ENCODE results near the gene TAOK3.
"Not testable (repeated sequence)": the region's sequence is repeated elsewhere in the genome, so short reads cannot be mapped to it uniquely, and the experiment has no call there.

TAOK3 gene

DNA sequence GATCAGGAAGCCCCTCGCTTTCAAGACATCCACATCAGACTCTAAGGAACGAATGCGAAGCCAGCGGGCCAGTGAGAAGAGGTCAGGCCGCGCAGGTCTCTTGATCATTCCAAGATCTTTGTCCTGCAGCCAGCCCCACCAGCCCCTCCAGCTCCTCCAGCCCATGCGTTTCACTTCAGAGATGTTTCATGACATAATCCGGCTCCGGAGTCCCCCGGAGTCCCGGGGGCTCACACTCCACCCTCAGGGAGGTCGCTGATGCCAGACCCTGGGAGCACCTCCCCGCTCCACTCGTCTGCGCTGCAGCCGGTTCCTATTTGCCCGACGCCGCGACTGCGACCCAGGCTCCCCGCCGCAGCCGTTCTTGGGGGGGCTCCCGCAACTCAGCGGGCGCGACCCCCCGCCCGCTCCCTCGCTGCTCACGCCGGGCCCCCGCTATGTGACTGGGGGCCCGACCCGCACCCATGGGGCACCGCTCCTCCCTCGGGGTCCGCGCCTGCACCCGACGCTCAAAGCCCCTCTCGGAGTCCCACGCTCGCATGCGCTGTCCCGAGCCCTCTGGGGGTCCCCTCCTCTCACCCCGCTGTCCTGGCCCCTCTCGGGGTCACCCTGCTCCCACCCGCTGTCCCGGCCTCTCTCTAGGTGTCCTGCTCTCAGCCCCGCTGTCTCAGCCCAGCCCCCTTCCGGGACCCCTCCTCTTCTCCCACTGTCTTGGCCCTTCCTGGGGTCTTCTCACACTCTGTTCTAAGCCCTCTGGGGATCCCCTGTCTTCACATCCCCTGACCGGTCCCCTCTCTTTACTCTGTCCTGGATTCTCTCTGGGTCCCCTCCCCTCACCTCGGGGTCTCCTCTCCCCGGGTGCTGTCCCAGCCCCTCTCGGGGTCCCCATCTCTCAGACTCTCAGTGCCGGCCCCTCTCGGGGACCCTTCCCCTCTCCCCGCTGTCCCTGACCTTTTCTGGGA lies 1.1 kb downstream of the TAOK3 start:
- no peak for DNase-seq

GRCh38 chr12:118370601-118371000 lies 2.1 kb downstream of the TAOK3 start:
- DNase-seq: no peak

DNA sequence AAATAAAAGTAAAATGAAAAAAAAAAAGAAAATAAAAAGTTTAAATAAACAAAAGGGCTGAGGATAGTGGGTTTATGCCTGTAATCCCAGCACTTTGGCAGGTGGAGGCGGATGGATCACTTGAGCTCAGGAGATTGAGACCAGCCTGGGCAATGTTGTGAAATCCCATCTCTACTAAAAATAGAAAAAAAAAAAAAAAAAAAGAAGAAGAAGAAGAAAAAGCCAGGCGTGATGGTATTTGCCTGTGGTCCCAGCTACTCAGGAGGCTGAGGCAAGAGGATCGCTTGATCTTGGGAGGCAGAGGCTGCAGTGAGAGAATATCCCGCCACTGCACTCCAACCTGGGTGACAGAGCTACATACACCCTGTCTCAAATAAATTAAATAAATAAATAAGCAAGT lies 3.9 kb downstream of the TAOK3 start:
- DNase-seq: no peak

DNA sequence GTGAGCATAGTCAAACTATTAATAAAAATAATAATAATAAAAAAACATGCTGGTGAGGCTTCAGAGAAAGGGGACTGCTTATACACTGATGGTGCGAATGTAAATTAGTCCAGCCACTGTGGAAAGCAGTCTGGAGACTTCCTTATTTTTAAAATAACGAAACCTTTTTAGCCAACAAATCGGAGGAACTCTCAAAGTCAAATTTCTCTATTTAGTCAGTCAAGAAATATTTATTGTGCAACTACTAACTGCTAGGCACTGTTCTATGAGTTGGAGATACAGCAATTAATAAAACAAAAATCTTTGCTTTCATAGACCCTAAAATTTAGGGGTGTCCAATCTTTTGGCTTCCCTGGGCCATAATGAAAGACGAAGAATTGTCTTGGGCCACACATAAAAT lies 10.8 kb downstream of the TAOK3 start:
- DNase-seq: no peak

GRCh38 chr12:118361092-118361404 lies 11.7 kb downstream of the TAOK3 start:
- DNase-seq: no peak

GRCh38 chr12:118359541-118359915 lies 13.2 kb downstream of the TAOK3 start:
- DNase-seq: peak in 1 of 5 experiments; percentile 80

- peak in 1 of 5 experiments; percentile 57 for DNase-seq
Measured at GRCh38 chr12:118358612-118359540, 13.8 kb downstream of the TAOK3 start.

DNA sequence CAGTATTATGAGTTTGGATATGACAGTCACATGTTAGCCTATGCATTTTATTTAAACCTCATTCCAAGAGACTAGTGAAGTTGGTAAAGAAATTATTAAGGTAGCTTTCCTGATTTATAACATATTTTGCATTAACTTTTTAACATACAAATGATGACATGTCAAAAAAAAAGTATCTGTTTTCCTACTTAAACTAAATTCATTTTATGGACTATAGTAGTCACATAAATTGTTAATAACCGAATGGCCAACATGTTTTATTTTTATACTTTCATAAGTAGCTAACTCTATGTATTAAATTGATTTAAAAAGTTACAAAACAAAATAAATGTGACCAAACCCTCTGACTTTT lies 14.7 kb downstream of the TAOK3 start:
- DNase-seq: no peak

DNA sequence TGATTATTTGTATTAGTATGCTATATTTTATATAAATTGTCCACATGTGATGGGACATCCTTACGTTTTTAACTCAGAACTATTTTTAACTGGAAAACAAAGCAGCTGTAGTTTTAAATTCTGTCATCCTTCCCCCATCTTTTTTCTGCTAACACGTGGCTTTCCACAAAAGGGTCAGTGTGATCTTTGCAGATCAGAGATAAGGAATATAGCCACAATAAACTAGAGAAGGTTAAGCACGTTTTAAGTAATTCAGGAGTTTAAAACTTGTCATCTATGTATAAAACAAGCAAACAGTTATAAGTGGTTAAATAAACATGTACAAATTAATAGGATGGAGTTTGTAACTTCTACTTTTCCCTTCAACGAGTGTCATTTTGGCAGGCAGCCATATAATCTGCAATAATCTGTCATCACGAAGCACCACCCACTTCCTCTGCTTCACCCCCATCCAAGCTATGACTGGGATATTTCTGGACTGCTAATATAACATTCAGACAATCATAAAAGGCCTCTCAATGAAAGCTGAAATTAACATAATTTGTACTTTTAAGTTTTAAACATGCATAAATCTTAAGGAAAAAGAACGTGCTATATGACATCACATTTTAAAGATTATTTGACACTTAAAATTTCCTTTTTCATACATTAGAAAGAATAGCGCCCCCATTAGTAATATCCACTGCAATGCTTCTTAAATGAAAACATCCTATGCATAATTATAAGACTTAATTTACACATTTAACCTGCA lies 15.3 kb downstream of the TAOK3 start:
- peak in 2 of 5 experiments; percentile 52 to 84 for DNase-seq

- no peak for DNase-seq
Measured at GRCh38 chr12:118356809-118357256, 15.9 kb downstream of the TAOK3 start.

DNA sequence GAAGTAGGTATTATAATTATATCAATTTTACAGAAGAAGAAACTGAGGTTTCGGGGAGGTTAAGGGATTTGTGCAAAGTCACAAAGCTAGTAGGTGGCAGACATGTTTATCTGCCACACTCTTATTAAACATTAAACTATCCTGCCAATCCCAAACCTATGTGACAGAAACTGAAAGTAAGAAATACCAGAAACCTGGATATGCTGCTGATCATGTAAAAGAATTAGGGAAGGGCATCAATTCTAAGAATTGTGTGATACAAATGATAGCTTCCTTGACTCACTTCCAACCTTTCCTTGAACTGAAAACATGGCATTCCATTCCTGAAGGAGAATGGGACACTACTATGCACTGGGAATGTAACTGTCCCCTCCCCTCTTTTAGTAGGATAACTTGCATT lies 16.9 kb downstream of the TAOK3 start:
- DNase-seq: no peak

DNA sequence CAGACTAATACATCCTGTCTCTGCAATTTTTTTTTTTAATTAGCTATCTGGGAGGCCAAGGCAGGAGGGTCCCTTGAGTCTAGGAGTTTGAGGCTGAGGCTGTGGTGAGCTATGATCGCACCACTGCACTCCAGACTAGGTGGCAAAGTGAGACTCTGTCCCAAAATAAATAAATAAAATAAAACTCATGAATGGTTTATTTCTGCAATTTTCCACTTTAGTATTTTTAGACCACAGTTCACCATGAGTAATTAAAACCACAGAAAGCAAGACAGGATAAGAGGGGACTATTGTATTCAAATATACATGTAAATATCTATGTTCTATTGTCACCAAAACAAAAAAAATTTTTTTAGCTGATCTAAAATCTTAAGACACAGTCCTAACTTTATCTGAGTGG lies 17.8 kb downstream of the TAOK3 start:
- DNase-seq: no peak

GRCh38 chr12:118354503-118354902 lies 18.2 kb downstream of the TAOK3 start:
- not testable (repeated sequence) for DNase-seq

- DNase-seq: no peak
Measured at GRCh38 chr12:118353721-118354120, 19.0 kb downstream of the TAOK3 start.

- DNase-seq: no peak
Measured at GRCh38 chr12:118350908-118351559, 21.7 kb downstream of the TAOK3 start.

DNA sequence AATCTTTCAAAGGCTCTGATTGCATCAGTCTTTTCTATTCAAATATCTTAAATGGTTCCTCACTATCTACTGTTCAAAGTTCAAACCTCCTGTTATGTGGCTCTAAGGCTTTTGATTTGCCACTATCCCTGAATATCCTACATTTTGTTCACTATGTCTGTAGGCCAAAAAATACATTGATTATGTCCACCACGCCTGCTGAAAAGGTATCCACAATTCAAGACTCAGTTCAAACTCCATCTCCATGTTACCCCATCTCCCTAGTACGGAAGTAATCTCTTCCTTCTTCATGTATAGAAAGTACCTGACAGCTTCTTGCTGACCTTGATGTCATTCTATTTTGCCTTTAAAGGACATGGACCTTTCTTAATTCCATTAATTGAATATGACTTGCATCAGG lies 24.8 kb downstream of the TAOK3 start:
- no peak for DNase-seq

- no peak for DNase-seq
Measured at GRCh38 chr12:118346895-118347294, 25.8 kb downstream of the TAOK3 start.

GRCh38 chr12:118345355-118345754 lies 27.4 kb downstream of the TAOK3 start:
- no peak for DNase-seq

GRCh38 chr12:118344829-118345228 lies 27.9 kb downstream of the TAOK3 start:
- DNase-seq: no peak

DNA sequence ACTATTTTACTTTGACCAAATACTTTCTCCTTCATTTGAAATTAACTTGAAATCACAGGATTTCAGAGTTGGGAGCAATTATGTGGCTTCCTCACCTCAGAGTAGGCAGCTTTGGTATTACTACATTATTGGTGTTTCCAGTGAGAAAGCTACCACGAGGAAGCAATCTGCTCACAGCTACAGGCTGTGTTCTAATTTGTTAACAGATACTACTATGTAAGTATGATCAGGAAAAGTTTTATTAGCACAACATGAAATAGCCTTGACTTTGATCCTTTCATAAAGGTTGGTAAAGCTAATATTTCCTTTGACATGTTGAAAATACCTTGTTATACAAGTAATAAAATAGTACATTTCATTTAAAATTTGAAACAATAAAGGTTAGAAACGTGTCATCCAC lies 30.6 kb downstream of the TAOK3 start:
- DNase-seq: no peak

GRCh38 chr12:118337194-118337838 lies 35.4 kb downstream of the TAOK3 start:
- no peak for DNase-seq

- no peak for DNase-seq
Measured at GRCh38 chr12:118336123-118336522, 36.6 kb downstream of the TAOK3 start.
